GM23338 (cell line): Measurements from ENCODE around the gene CCDC149. TPM values are rescaled to one million over a fixed set of nuclear protein-coding genes. Genes with fewer than 3 reads are reported as not detected.

Source experiments
- ATAC-seq: fragments of 200-7000 bp; cut with Tn5 transposase; 3 replicates; pipeline ENCODE4 v1.9.1; 2020
- DNase-seq: peaks from one replicate; pipeline ENCODE4 v3.0.0-alpha.2; 2015; ENCODE audit warnings: low spot score
- H2AFZ ChIP-seq: fragments of 200-600 bp; sonication (generic); 2 replicates; pipeline ENCODE4 v1.8.0; 2016; ENCODE audit warnings: antibody characterized with exemption, mild to moderate bottlenecking, moderate library complexity
- H3F3A ChIP-seq: fragments of 200-600 bp; sonication (generic); replicated peaks from 2 replicates; pipeline ENCODE4 v1.8.0; 2017; ENCODE audit warnings: antibody characterized with exemption, mixed run types, low read depth
- H3K27ac ChIP-seq: fragments of 200-600 bp; sonication (generic); 2 replicates; pipeline ENCODE4 v1.6.1; 2016; ENCODE audit warnings: low read depth
- H3K27me3 ChIP-seq: fragments of 200-600 bp; sonication (generic); 2 replicates; pipeline ENCODE4 v1.8.0; 2016; ENCODE audit warnings: mild to moderate bottlenecking, mixed run types, moderate library complexity; ENCODE audit not compliant: insufficient read depth
- H3K36me3 ChIP-seq: fragments of 200-600 bp; sonication (generic); 2 replicates; pipeline ENCODE4 v1.8.0; 2016; ENCODE audit warnings: mild to moderate bottlenecking; ENCODE audit not compliant: insufficient read depth
- H3K4me1 ChIP-seq: fragments of 200-600 bp; sonication (generic); 2 replicates; pipeline ENCODE4 v1.8.0; 2016; ENCODE audit warnings: mild to moderate bottlenecking, moderate library complexity; ENCODE audit not compliant: insufficient read depth
- H3K4me2 ChIP-seq: fragments of 200-600 bp; sonication (generic); 2 replicates; pipeline ENCODE4 v1.7.1; 2017; ENCODE audit warnings: mixed run types
- H3K4me3 ChIP-seq: fragments of 200-600 bp; sonication (generic); 2 replicates; pipeline ENCODE4 v1.6.1; 2016; ENCODE audit warnings: mixed run types
- H3K79me2 ChIP-seq: fragments of 200-600 bp; sonication (generic); replicated peaks from 2 replicates; pipeline ENCODE4 v1.8.0; 2017; ENCODE audit warnings: mild to moderate bottlenecking; ENCODE audit not compliant: insufficient read depth
- H3K9me2 ChIP-seq: fragments of 200-600 bp; sonication (generic); 2 replicates; pipeline ENCODE4 v1.8.0; 2017; ENCODE audit not compliant: insufficient read depth
- H4K20me1 ChIP-seq: fragments of 200-600 bp; sonication (generic); replicated peaks from 2 replicates; pipeline ENCODE4 v1.8.0; 2017; ENCODE audit warnings: mild to moderate bottlenecking; ENCODE audit not compliant: insufficient read depth
- H3K27ac Mint-ChIP-seq: 2 replicates; pipeline ENCODE4 v1.8.0; 2020; ENCODE audit warnings: inconsistent platforms, mild to moderate bottlenecking, moderate library complexity, mixed read lengths
- H3K27me3 Mint-ChIP-seq: 3 replicates; pipeline ENCODE4 v1.8.0; 2022; ENCODE audit warnings: low read depth, mild to moderate bottlenecking, moderate library complexity, mixed read lengths, inconsistent platforms; ENCODE audit not compliant: insufficient read depth, poor library complexity
- H3K36me3 Mint-ChIP-seq: 3 replicates; pipeline ENCODE4 v1.8.0; 2021; ENCODE audit warnings: low read depth, mild to moderate bottlenecking, inconsistent platforms, moderate library complexity, mixed read lengths
- H3K4me1 Mint-ChIP-seq: 3 replicates; pipeline ENCODE4 v1.8.0; 2020; ENCODE audit warnings: mild to moderate bottlenecking, inconsistent platforms, mixed read lengths
- H3K4me3 Mint-ChIP-seq: 3 replicates; pipeline ENCODE4 v1.8.0; 2021; ENCODE audit warnings: moderate library complexity, mild to moderate bottlenecking, inconsistent platforms, mixed read lengths
- H3K9me3 Mint-ChIP-seq: 3 replicates; pipeline ENCODE4 v1.8.0; 2020; ENCODE audit warnings: moderate library complexity, mild to moderate bottlenecking, inconsistent platforms, mixed read lengths
- EZH2 ChIP-seq: fragments of 200-600 bp; sonication (generic); IDR thresholded peaks from one replicate; pipeline ENCODE4 v1.8.0; 2017; ENCODE audit warnings: antibody characterized with exemption, mild to moderate bottlenecking, low read depth; ENCODE audit not compliant: unreplicated experiment
- JUNB ChIP-seq: IDR thresholded peaks from one replicate; pipeline ENCODE4 v1.6.1; 2016; ENCODE audit warnings: antibody characterized with exemption; ENCODE audit not compliant: unreplicated experiment
- NANOG ChIP-seq: IDR thresholded peaks from 2 replicates; pipeline ENCODE4 v1.6.1; 2016; ENCODE audit warnings: antibody characterized with exemption, borderline replicate concordance
- POLR2AphosphoS5 ChIP-seq: IDR thresholded peaks from 2 replicates; pipeline ENCODE4 v1.6.1; 2016; ENCODE audit warnings: antibody characterized with exemption, low read depth
- STAT1 ChIP-seq: IDR thresholded peaks from one replicate; pipeline ENCODE4 v1.6.1; 2016; ENCODE audit warnings: antibody characterized with exemption; ENCODE audit not compliant: unreplicated experiment
- polyA plus RNA-seq: library from polyadenylated mRNA; unstranded; fragments of >200 nt; fragmentation: Nextera tagmentation; extraction: Ambion mirVana; gene quantifications from 2 replicates; pipeline ENCODE4 v1.2.1, GENCODE V29; 2016
- total RNA-seq: library from RNA; depleted of rRNA; stranded (reverse); fragments of >200 nt; shearing (Covaris generic); gene quantifications from 2 replicates; pipeline ENCODE4 v1.2.3, GENCODE V29; 2014
- TF ChIP-seq, protein P1 (sequence below): IDR thresholded peaks from 2 replicates; pipeline ENCODE4 v1.6.1; 2016; ENCODE audit warnings: antibody characterized with exemption
- TF ChIP-seq, protein P2 (sequence below): fragments of 250-450 bp; sonication (Bioruptor Pico); IDR thresholded peaks from 2 replicates; pipeline ENCODE4 v1.5.0; 2020; ENCODE audit warnings: mild to moderate bottlenecking, moderate library complexity

Gene CCDC149
- total and polyA plus RNA-seq, 2 experiments from 2014 or later: 2.6 to 6.4 TPM

DNA sequence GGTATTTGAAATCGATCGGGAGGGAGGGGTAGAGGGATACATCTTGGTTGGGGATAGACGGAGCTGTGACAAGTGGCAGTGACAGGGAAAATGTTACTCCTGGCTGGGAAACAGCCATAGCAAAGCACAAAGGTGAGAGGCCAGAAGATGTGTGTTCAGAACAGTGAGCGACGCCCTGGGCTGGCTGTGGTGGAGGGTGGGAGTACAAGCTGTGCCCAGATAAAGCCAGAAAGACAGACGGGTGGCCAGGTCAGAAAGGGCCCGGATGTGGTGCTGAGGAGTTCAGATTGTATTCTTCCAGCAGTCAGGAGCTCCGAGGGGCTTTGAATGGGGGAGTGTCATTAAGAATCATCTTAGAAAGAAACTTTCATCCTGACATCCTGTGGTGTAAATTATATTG, 27.9 kb downstream of the CCDC149 start:
- peaks cover 6% of the 10 kb centered on the region for H3K27me3 Mint-ChIP-seq
- no peak overlapping the region for H2AFZ ChIP-seq
- peaks cover 37% of the 10 kb centered on the region; the same call in 2 of the 3 replicates for H3K4me1 Mint-ChIP-seq
- no peaks in the 10 kb centered on the region for H3K36me3 Mint-ChIP-seq
- TF ChIP-seq NANOG (no peak), POLR2AphosphoS5 (no peak), EZH2 (no peak)
- TF ChIP-seq, protein P1, sequence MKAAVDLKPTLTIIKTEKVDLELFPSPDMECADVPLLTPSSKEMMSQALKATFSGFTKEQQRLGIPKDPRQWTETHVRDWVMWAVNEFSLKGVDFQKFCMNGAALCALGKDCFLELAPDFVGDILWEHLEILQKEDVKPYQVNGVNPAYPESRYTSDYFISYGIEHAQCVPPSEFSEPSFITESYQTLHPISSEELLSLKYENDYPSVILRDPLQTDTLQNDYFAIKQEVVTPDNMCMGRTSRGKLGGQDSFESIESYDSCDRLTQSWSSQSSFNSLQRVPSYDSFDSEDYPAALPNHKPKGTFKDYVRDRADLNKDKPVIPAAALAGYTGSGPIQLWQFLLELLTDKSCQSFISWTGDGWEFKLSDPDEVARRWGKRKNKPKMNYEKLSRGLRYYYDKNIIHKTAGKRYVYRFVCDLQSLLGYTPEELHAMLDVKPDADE: no peak
- no peak overlapping the region for H3K4me3 Mint-ChIP-seq
- H3K4me1 ChIP-seq: peaks cover 5% of the 10 kb centered on the region; the same call in 1 of the 2 replicates
- no peak overlapping the region for H3K4me3 ChIP-seq
- no peaks in the 10 kb centered on the region for H3K9me2 ChIP-seq
- DNase-seq (no peak), ATAC-seq (peak; percentile 63)
- H4K20me1 ChIP-seq: no peaks in the 10 kb centered on the region
- no peak overlapping the region for H3K4me2 ChIP-seq
- no peaks in the 10 kb centered on the region for H3K36me3 ChIP-seq
- H3K79me2 ChIP-seq: no peaks in the 10 kb centered on the region
- no peaks in the 10 kb centered on the region for H3K9me3 Mint-ChIP-seq
- H3F3A ChIP-seq: no peaks in the 10 kb centered on the region
- no peak overlapping the region for H3K27ac Mint-ChIP-seq
- no peak overlapping the region for H3K27ac ChIP-seq
- H3K27me3 ChIP-seq: no peaks in the 10 kb centered on the region

DNA sequence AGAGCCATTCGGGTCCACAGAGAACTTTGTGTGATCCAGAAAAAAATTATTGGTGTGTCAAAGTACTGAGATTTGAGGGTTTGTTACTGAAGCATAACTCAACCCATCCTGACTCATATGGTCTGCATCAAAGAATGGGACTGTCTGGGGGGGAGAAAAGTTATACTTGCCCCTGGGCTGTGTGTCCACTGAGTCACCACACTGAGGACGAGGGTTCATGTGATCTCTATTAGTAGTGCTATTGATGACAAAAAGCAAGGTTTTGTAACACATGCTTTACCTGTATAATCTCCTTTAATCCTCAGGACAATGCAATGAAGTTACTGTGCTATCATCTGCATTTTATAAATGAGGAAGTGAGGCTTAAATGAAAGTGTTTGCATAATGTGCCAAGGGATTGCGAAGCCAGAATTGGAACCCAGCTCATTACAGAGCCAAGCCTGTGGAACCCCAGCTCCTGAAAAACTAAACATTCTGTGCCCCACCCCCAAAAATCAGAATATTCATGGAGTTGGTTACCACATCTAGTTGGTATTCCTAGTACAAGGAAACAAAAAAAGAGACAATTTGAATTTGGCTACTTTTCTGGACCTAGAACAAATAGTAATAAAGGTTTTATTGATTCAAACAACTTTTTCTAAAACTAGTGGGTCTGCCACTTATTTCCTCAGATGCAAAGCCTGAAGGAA, 31.2 kb downstream of the CCDC149 start:
- Histone ChIP-seq H3F3A (no peaks in the 10 kb centered on the region), H3K4me3 (no peak overlapping the region), H4K20me1 (no peaks in the 10 kb centered on the region), H3K27me3 (no peaks in the 10 kb centered on the region), H3K4me1 (peaks cover 5% of the 10 kb centered on the region; the same call in 1 of the 2 replicates), H3K4me2 (no peak overlapping the region), H3K79me2 (no peaks in the 10 kb centered on the region), H2AFZ (no peak overlapping the region), H3K36me3 (no peaks in the 10 kb centered on the region), H3K27ac (no peak overlapping the region), H3K9me2 (no peaks in the 10 kb centered on the region)
- Mint-ChIP-seq H3K36me3 (no peaks in the 10 kb centered on the region), H3K27me3 (no peaks in the 10 kb centered on the region), H3K27ac (no peak overlapping the region), H3K9me3 (no peaks in the 10 kb centered on the region; the same call in 2 of the 3 replicates), H3K4me1 (peaks cover 36% of the 10 kb centered on the region; the same call in 2 of the 3 replicates), H3K4me3 (no peak overlapping the region)
- no peak for DNase-seq
- ATAC-seq: no peak
- TF ChIP-seq, protein P2, sequence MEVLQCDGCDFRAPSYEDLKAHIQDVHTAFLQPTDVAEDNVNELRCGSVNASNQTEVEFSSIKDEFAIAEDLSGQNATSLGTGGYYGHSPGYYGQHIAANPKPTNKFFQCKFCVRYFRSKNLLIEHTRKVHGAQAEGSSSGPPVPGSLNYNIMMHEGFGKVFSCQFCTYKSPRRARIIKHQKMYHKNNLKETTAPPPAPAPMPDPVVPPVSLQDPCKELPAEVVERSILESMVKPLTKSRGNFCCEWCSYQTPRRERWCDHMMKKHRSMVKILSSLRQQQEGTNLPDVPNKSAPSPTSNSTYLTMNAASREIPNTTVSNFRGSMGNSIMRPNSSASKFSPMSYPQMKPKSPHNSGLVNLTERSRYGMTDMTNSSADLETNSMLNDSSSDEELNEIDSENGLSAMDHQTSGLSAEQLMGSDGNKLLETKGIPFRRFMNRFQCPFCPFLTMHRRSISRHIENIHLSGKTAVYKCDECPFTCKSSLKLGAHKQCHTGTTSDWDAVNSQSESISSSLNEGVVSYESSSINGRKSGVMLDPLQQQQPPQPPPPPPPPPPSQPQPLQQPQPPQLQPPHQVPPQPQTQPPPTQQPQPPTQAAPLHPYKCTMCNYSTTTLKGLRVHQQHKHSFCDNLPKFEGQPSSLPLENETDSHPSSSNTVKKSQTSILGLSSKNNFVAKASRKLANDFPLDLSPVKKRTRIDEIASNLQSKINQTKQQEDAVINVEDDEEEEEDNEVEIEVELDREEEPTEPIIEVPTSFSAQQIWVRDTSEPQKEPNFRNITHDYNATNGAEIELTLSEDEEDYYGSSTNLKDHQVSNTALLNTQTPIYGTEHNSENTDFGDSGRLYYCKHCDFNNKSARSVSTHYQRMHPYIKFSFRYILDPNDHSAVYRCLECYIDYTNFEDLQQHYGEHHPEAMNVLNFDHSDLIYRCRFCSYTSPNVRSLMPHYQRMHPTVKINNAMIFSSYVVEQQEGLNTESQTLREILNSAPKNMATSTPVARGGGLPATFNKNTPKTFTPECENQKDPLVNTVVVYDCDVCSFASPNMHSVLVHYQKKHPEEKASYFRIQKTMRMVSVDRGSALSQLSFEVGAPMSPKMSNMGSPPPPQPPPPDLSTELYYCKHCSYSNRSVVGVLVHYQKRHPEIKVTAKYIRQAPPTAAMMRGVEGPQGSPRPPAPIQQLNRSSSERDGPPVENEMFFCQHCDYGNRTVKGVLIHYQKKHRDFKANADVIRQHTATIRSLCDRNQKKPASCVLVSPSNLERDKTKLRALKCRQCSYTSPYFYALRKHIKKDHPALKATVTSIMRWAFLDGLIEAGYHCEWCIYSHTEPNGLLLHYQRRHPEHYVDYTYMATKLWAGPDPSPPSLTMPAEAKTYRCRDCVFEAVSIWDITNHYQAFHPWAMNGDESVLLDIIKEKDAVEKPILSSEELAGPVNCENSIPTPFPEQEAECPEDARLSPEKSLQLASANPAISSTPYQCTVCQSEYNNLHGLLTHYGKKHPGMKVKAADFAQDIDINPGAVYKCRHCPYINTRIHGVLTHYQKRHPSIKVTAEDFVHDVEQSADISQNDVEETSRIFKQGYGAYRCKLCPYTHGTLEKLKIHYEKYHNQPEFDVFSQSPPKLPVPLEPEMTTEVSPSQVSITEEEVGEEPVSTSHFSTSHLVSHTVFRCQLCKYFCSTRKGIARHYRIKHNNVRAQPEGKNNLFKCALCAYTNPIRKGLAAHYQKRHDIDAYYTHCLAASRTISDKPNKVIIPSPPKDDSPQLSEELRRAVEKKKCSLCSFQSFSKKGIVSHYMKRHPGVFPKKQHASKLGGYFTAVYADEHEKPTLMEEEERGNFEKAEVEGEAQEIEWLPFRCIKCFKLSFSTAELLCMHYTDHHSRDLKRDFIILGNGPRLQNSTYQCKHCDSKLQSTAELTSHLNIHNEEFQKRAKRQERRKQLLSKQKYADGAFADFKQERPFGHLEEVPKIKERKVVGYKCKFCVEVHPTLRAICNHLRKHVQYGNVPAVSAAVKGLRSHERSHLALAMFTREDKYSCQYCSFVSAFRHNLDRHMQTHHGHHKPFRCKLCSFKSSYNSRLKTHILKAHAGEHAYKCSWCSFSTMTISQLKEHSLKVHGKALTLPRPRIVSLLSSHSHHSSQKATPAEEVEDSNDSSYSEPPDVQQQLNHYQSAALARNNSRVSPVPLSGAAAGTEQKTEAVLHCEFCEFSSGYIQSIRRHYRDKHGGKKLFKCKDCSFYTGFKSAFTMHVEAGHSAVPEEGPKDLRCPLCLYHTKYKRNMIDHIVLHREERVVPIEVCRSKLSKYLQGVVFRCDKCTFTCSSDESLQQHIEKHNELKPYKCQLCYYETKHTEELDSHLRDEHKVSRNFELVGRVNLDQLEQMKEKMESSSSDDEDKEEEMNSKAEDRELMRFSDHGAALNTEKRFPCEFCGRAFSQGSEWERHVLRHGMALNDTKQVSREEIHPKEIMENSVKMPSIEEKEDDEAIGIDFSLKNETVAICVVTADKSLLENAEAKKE (CRISPR knock-in tag): no peak
- TF ChIP-seq STAT1 (no peak), JUNB (no peak), EZH2 (no peak), POLR2AphosphoS5 (no peak)
